ENCODE results near the gene VRK1. TPM values are rescaled to one million over a fixed set of nuclear protein-coding genes. Genes with fewer than 3 reads are reported as not detected.

The VRK1 gene
- total RNA-seq, 5 donors from 2014 or later (not counting 1 experiment from before 2014, with no cell fraction given): 24.4 to 34.5 (median 29.4) TPM

GRCh38 chr14:96915478-96915877 lies 118.3 kb downstream of the VRK1 start:
- no peaks in the 10 kb centered on the region for H3K27me3 ChIP-seq (replicated peaks in 1 of 2; ENCODE audit: control insufficient read depth in 2 of 2, extremely low read depth in 1 of 2, insufficient read depth in 2 of 2, low read length in 1 of 2)
- Mint-ChIP-seq H3K4me3 (no peak overlapping the region), H3K27ac (no peak overlapping the region), H3K36me3 (peaks cover 20% of the 10 kb centered on the region), H3K27me3 (no peaks in the 10 kb centered on the region), H3K4me1 (peaks cover 17 to 27% (median 19%) of the 10 kb centered on the region in 3 donors), H3K9me3 (peaks cover 0 to 3% (median under 1%) of the 10 kb centered on the region in 3 donors)
- H3K36me3 ChIP-seq (ENCODE audit: control insufficient read depth in 2 of 2, extremely low read depth in 1 of 2, insufficient read depth in 1 of 2, low read length in 1 of 2): no peaks in the 10 kb centered on the region
- no peak overlapping the region for H3K4me3 ChIP-seq (ENCODE audit: control insufficient read depth in 1 of 2, extremely low read depth in 1 of 2, low read length in 1 of 2)
- POLR2A ChIA-PET: no interaction called here
- H3K4me1 ChIP-seq (ENCODE audit: control insufficient read depth in 1 of 2, extremely low read depth in 1 of 2, insufficient read depth in 2 of 2, low read length in 2 of 2): peaks cover 2 to 12% of the 10 kb centered on the region in 2 experiments
- H3K9me3 ChIP-seq: no peaks in the 10 kb centered on the region
- CTCF ChIA-PET: interaction anchor here in 1 of 2 donors (0.7 kb wide), 1 partner anchor 18 kb away, joined by 8 read pairs; no protein-coding TSS in a partner anchor
- ATAC-seq (replicated peaks in 1 of 4): no peak
- WGBS (ENCODE audit: insufficient coverage): 100% methylated on average over 1 of the region's 4 CpGs
- no peak for DNase-seq
- no peak overlapping the region for H3K27ac ChIP-seq (ENCODE audit: low read length)

GRCh38 chr14:96916751-96917150 lies 119.6 kb downstream of the VRK1 start:
- Histone ChIP-seq H3K27me3 (replicated peaks in 1 of 2; ENCODE audit: control insufficient read depth in 2 of 2, extremely low read depth in 1 of 2, insufficient read depth in 2 of 2, low read length in 1 of 2) (no peaks in the 10 kb centered on the region), H3K4me3 (ENCODE audit: control insufficient read depth in 1 of 2, extremely low read depth in 1 of 2, low read length in 1 of 2) (no peak overlapping the region), H3K9me3 (no peaks in the 10 kb centered on the region), H3K36me3 (ENCODE audit: control insufficient read depth in 2 of 2, extremely low read depth in 1 of 2, insufficient read depth in 1 of 2, low read length in 1 of 2) (no peaks in the 10 kb centered on the region), H3K27ac (ENCODE audit: low read length) (no peak overlapping the region), H3K4me1 (ENCODE audit: control insufficient read depth in 1 of 2, extremely low read depth in 1 of 2, insufficient read depth in 2 of 2, low read length in 2 of 2) (peaks cover 2 to 10% of the 10 kb centered on the region in 2 experiments)
- WGBS (ENCODE audit: insufficient coverage): 100% methylated on average over 1 of the region's 1 CpG
- H3K4me3 Mint-ChIP-seq: no peak overlapping the region
- peaks cover 23% of the 10 kb centered on the region for H3K36me3 Mint-ChIP-seq
- ATAC-seq (replicated peaks in 1 of 4) (no peak), DNase-seq (no peak)
- no peaks in the 10 kb centered on the region for H3K27me3 Mint-ChIP-seq
- ChIA-PET POLR2A (no interaction called here), CTCF (interaction anchor here in 1 of 2 donors (0.6 kb wide), 1 partner anchor 1246 kb away, joined by 3 read pairs; no protein-coding TSS in a partner anchor)
- H3K9me3 Mint-ChIP-seq: peaks cover 0 to 10% (median 3%) of the 10 kb centered on the region in 3 donors
- no peak overlapping the region for H3K27ac Mint-ChIP-seq
- H3K4me1 Mint-ChIP-seq: peaks cover 10 to 14% (median 11%) of the 10 kb centered on the region in 3 donors

GRCh38 chr14:96917442-96917963 lies 120.3 kb downstream of the VRK1 start:
- 94% methylated on average over 6 of the region's 7 CpGs for WGBS (ENCODE audit: insufficient coverage)
- H3K4me3 Mint-ChIP-seq: no peak overlapping the region
- Histone ChIP-seq H3K36me3 (ENCODE audit: control insufficient read depth in 2 of 2, extremely low read depth in 1 of 2, insufficient read depth in 1 of 2, low read length in 1 of 2) (no peaks in the 10 kb centered on the region), H3K9me3 (no peaks in the 10 kb centered on the region), H3K27ac (ENCODE audit: low read length) (no peak overlapping the region), H3K4me1 (ENCODE audit: control insufficient read depth in 1 of 2, extremely low read depth in 1 of 2, insufficient read depth in 2 of 2, low read length in 2 of 2) (peaks cover 0 to 3% of the 10 kb centered on the region in 2 experiments), H3K27me3 (replicated peaks in 1 of 2; ENCODE audit: control insufficient read depth in 2 of 2, extremely low read depth in 1 of 2, insufficient read depth in 2 of 2, low read length in 1 of 2) (no peaks in the 10 kb centered on the region), H3K4me3 (ENCODE audit: control insufficient read depth in 1 of 2, extremely low read depth in 1 of 2, low read length in 1 of 2) (no peak overlapping the region)
- DNase-seq (no peak), ATAC-seq (replicated peaks in 1 of 4) (no peak)
- no peaks in the 10 kb centered on the region for H3K27me3 Mint-ChIP-seq
- H3K36me3 Mint-ChIP-seq: peaks cover 26% of the 10 kb centered on the region
- H3K9me3 Mint-ChIP-seq: peaks cover 0 to 16% (median 6%) of the 10 kb centered on the region in 3 donors
- ChIA-PET POLR2A (no interaction called here), CTCF (no interaction called here)
- no peak overlapping the region for H3K27ac Mint-ChIP-seq
- H3K4me1 Mint-ChIP-seq: peaks cover 2 to 7% (median 4%) of the 10 kb centered on the region in 3 donors

GRCh38 chr14:96920023-96920422 lies 122.8 kb downstream of the VRK1 start:
- H3K27ac ChIP-seq (ENCODE audit: low read length): no peak overlapping the region
- H3K36me3 ChIP-seq (ENCODE audit: control insufficient read depth in 2 of 2, extremely low read depth in 1 of 2, insufficient read depth in 1 of 2, low read length in 1 of 2): no peaks in the 10 kb centered on the region
- no peaks in the 10 kb centered on the region for H3K27me3 Mint-ChIP-seq
- DNase-seq (no peak), ATAC-seq (replicated peaks in 1 of 4) (no peak)
- peaks cover 0 to 16% (median 7%) of the 10 kb centered on the region in 3 donors for H3K9me3 Mint-ChIP-seq
- ChIA-PET POLR2A (no interaction called here), CTCF (no interaction called here)
- no peak overlapping the region for H3K4me3 Mint-ChIP-seq
- no peak overlapping the region for H3K27ac Mint-ChIP-seq
- no peaks in the 10 kb centered on the region for H3K27me3 ChIP-seq (replicated peaks in 1 of 2; ENCODE audit: control insufficient read depth in 2 of 2, extremely low read depth in 1 of 2, insufficient read depth in 2 of 2, low read length in 1 of 2)
- H3K4me3 ChIP-seq (ENCODE audit: control insufficient read depth in 1 of 2, extremely low read depth in 1 of 2, low read length in 1 of 2): no peak overlapping the region
- H3K4me1 ChIP-seq (ENCODE audit: control insufficient read depth in 1 of 2, extremely low read depth in 1 of 2, insufficient read depth in 2 of 2, low read length in 2 of 2): no peaks in the 10 kb centered on the region
- H3K9me3 ChIP-seq: no peaks in the 10 kb centered on the region
- H3K36me3 Mint-ChIP-seq: peaks cover 38% of the 10 kb centered on the region
- no peaks in the 10 kb centered on the region for H3K4me1 Mint-ChIP-seq
- 100% methylated on average over 2 of the region's 3 CpGs for WGBS (ENCODE audit: insufficient coverage)

GRCh38 chr14:96920820-96921219 lies 123.6 kb downstream of the VRK1 start:
- POLR2A ChIA-PET: no interaction called here
- Mint-ChIP-seq H3K9me3 (peaks cover 0 to 16% (median 3%) of the 10 kb centered on the region in 3 donors), H3K4me1 (no peaks in the 10 kb centered on the region), H3K4me3 (no peak overlapping the region), H3K27me3 (no peaks in the 10 kb centered on the region), H3K36me3 (peaks cover 38% of the 10 kb centered on the region), H3K27ac (no peak overlapping the region)
- no peaks in the 10 kb centered on the region for H3K27me3 ChIP-seq (replicated peaks in 1 of 2; ENCODE audit: control insufficient read depth in 2 of 2, extremely low read depth in 1 of 2, insufficient read depth in 2 of 2, low read length in 1 of 2)
- no peaks in the 10 kb centered on the region for H3K4me1 ChIP-seq (ENCODE audit: control insufficient read depth in 1 of 2, extremely low read depth in 1 of 2, insufficient read depth in 2 of 2, low read length in 2 of 2)
- ATAC-seq (replicated peaks in 1 of 4): no peak
- H3K4me3 ChIP-seq (ENCODE audit: control insufficient read depth in 1 of 2, extremely low read depth in 1 of 2, low read length in 1 of 2): no peak overlapping the region
- H3K36me3 ChIP-seq (ENCODE audit: control insufficient read depth in 2 of 2, extremely low read depth in 1 of 2, insufficient read depth in 1 of 2, low read length in 1 of 2): no peaks in the 10 kb centered on the region
- no peak overlapping the region for H3K27ac ChIP-seq (ENCODE audit: low read length)
- WGBS (ENCODE audit: insufficient coverage): 89% methylated on average over 3 of the region's 3 CpGs
- H3K9me3 ChIP-seq: no peaks in the 10 kb centered on the region
- CTCF ChIA-PET: no interaction called here
- DNase-seq: no peak

- Mint-ChIP-seq H3K4me3 (no peak overlapping the region), H3K27me3 (no peaks in the 10 kb centered on the region), H3K4me1 (no peaks in the 10 kb centered on the region), H3K27ac (no peak overlapping the region), H3K36me3 (peaks cover 34% of the 10 kb centered on the region), H3K9me3 (peaks cover 0 to 16% (median 3%) of the 10 kb centered on the region in 3 donors)
- DNase-seq: no peak
- Histone ChIP-seq H3K27ac (ENCODE audit: low read length) (no peak overlapping the region), H3K9me3 (no peaks in the 10 kb centered on the region), H3K4me3 (ENCODE audit: control insufficient read depth in 1 of 2, extremely low read depth in 1 of 2, low read length in 1 of 2) (no peak overlapping the region), H3K36me3 (ENCODE audit: control insufficient read depth in 2 of 2, extremely low read depth in 1 of 2, insufficient read depth in 1 of 2, low read length in 1 of 2) (no peaks in the 10 kb centered on the region), H3K4me1 (ENCODE audit: control insufficient read depth in 1 of 2, extremely low read depth in 1 of 2, insufficient read depth in 2 of 2, low read length in 2 of 2) (no peaks in the 10 kb centered on the region), H3K27me3 (replicated peaks in 1 of 2; ENCODE audit: control insufficient read depth in 2 of 2, extremely low read depth in 1 of 2, insufficient read depth in 2 of 2, low read length in 1 of 2) (no peaks in the 10 kb centered on the region)
- CTCF ChIA-PET: no interaction called here
- WGBS (ENCODE audit: insufficient coverage): 100% methylated on average over 5 of the region's 8 CpGs
- POLR2A ChIA-PET: no interaction called here
- no peak for ATAC-seq (replicated peaks in 1 of 4)
Observed at GRCh38 chr14:96922986-96923385, 125.8 kb downstream of the VRK1 start.
